ENCODE data around the gene RFX7. TPM values are rescaled to one million over a fixed set of nuclear protein-coding genes. Genes with fewer than 3 reads are reported as not detected.

The RFX7 gene
- 2.9 and 6.8 TPM in 2 replicates for total RNA-seq

GRCh38 chr15:56243163-56244037, at the start of gene RFX7:
TSS of gene RFX7 (minus strand) at chr15:56243879. CDS start at chr15:56243285, 594 bp downstream.

Other genes with a start within 250 kb of the RFX7 start
- gene TEX9, start 121.5 kb upstream of the RFX7 start, total RNA-seq: 2.9 and 4.0 TPM in 2 replicates
- 0.21 and 0.48 TPM in 2 replicates for gene MNS1, start 221.3 kb upstream of the RFX7 start, total RNA-seq

All from tracheal epithelial cell (primary cell).